Measurements from ENCODE around the gene ZNF30. TPM values are rescaled to one million over a fixed set of nuclear protein-coding genes. Genes with fewer than 3 reads are reported as not detected.

The ZNF30 gene
- total and polyA plus RNA-seq, 2 donors (not counting 1 experiment from before 2014, with no cell fraction given): 3.3 TPM

GRCh38 chr19:34953092-34953491 is 26.4 kb downstream of the ZNF30 start:
- Mint-ChIP-seq H3K27ac (no peak overlapping the region), H3K9me3 (ENCODE audit: insufficient read depth) (peaks cover 24% of the 10 kb centered on the region)
- POLR2A ChIA-PET: no interaction called here

More at GRCh38 chr19:34953092-34953491, 26.4 kb downstream of the ZNF30 start:
- no peaks in the 10 kb centered on the region for H3K4me1 Mint-ChIP-seq
- Histone ChIP-seq H3K9ac (ENCODE audit: low read length) (no peak overlapping the region), H3K36me3 (replicated peaks in 1 of 2; ENCODE audit: control extremely low read depth in 1 of 2, control insufficient read depth in 1 of 2, extremely low read depth in 1 of 2, insufficient read depth in 2 of 2, low read length in 1 of 2) (peaks cover 3 to 12% of the 10 kb centered on the region in 2 experiments), H2AFZ (ENCODE audit: insufficient read depth, low read depth, low read length, poor library complexity, severe bottlenecking) (no peak overlapping the region), H3K9me3 (ENCODE audit: control extremely low read depth in 1 of 3, control insufficient read depth in 2 of 3, insufficient read depth in 1 of 3, low read length in 2 of 3) (peaks cover 7 to 42% (median 37%) of the 10 kb centered on the region in 3 donors), H3K27me3 (replicated peaks in 1 of 4; ENCODE audit: control extremely low read depth in 1 of 4, control insufficient read depth in 3 of 4, insufficient read depth in 4 of 4, low read length in 3 of 4) (no peaks in the 10 kb centered on the region), H4K20me1 (ENCODE audit: control insufficient read depth, insufficient read depth, low read length, poor library complexity, severe bottlenecking) (no peaks in the 10 kb centered on the region), H3K79me2 (ENCODE audit: control insufficient read depth, insufficient read depth, low read length) (no peaks in the 10 kb centered on the region), H3K4me3 (ENCODE audit: control extremely low read depth in 1 of 5, extremely low read depth in 1 of 5, insufficient read depth in 1 of 5, low read depth in 2 of 5, low read length in 4 of 5) (no peak overlapping the region), H3K27ac (ENCODE audit: low read length in 2 of 2) (no peak overlapping the region), H3K4me2 (replicated peaks; ENCODE audit: low read depth, low read length, poor library complexity, severe bottlenecking) (no peak overlapping the region), H3K4me1 (ENCODE audit: control insufficient read depth in 2 of 2, insufficient read depth in 2 of 2, low read length in 2 of 2) (no peaks in the 10 kb centered on the region)
- intact Hi-C loops (cut with micrococcal nuclease): no loop called here
- H3K27me3 Mint-ChIP-seq: no peaks in the 10 kb centered on the region
- H3K4me3 Mint-ChIP-seq: no peak overlapping the region
- ATAC-seq (ENCODE audit: low read depth) (no peak), DNase-seq (no peak)
- CTCF ChIA-PET: interaction anchor here (1.8 kb wide), 1 partner anchor 20 kb away, joined by 5 read pairs; no protein-coding TSS in a partner anchor
- no peak for TF ChIP-seq EZH2 (IDR thresholded peaks at IDR 0.05; ENCODE audit: borderline replicate concordance, insufficient read depth, low read depth, low read length, poor library complexity, severe bottlenecking)
- TF ChIP-seq CTCF (IDR thresholded peaks at IDR 0.05): no peak

Data from B cell (primary cell).